GM10266 (cell line): ENCODE measurements around the gene LCOR.

Source experiments
- DNase-seq: peaks from one replicate; pipeline ENCODE4 v3.0.0; 2012; ENCODE audit errors: extremely low spot score
- TF ChIP-seq, protein P1 (sequence below): IDR thresholded peaks from 2 replicates; pipeline ENCODE4 v1.5.1; 2012; ENCODE audit warnings: mild to moderate bottlenecking, low read depth; ENCODE audit not compliant: control insufficient read depth, insufficient read depth; ENCODE audit errors: missing control alignments

LCOR gene

DNA sequence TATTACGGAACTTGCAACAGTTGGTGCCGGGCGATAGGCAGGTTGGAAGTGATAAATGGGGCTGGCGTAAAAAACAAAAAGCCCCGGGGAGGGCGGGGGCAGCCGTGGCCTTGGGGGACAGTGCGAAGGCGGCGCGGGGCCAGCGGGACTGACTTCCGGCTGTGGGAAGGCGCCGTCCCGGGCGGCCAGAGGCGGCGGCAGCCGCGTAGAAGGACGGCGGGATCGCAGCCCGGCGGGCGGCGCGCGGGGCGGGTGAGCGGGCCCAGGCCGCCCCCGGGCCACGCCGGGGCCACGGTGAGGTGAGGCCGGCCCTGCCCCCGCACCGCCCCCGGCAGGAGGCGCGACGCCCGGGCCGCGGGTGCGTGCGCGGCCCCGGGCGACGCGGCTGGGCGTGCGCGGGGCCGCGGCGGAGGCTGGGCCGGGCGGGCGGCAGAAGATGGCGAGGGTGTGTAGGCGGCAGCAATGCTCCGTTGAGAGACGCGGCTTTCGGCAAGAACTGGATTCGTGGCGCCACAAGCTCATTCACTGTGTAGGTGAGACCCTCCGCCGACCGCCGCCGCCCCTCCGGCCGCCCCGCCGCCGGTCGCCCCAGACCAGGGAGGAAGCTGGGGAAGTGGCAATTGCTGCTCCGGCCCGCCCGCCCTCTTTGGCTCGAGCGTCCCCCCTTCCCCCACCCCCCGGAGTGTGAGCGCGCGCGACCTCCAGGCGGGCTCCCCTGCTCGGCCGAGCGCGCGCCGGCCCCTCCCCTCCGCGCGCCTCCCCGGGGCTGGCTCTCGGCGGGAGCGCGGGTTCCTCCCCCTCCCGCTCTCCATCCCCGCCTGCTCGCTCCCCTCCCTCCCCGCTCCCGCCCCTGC is at the start of gene LCOR:
TSS of gene LCOR (plus strand) at position 432 of the 854 bp plus-strand sequence. CDS start 116,760 bp downstream, outside the sequence.
- peak; percentile 99 for DNase-seq
- TF ChIP-seq, protein P1, sequence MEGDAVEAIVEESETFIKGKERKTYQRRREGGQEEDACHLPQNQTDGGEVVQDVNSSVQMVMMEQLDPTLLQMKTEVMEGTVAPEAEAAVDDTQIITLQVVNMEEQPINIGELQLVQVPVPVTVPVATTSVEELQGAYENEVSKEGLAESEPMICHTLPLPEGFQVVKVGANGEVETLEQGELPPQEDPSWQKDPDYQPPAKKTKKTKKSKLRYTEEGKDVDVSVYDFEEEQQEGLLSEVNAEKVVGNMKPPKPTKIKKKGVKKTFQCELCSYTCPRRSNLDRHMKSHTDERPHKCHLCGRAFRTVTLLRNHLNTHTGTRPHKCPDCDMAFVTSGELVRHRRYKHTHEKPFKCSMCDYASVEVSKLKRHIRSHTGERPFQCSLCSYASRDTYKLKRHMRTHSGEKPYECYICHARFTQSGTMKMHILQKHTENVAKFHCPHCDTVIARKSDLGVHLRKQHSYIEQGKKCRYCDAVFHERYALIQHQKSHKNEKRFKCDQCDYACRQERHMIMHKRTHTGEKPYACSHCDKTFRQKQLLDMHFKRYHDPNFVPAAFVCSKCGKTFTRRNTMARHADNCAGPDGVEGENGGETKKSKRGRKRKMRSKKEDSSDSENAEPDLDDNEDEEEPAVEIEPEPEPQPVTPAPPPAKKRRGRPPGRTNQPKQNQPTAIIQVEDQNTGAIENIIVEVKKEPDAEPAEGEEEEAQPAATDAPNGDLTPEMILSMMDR: peak; percentile 6

DNA sequence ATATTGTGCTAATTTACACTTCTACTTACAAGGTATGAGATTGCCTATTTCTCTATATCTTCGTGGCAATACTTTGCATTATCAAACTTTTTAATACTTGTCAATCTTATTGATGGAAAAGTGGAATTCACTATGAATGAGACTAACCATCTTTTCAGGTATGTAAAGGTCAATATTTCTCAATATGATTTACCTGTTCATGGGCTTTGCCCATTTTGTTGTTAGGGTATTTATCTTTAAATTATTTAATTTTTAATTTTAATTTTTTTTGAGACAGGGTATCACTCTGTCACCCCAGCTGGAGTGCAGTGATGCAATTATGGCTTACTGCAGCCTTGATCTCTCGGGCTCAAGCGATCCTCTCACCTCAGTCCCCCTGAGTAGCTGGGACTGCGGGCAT is 47.8 kb upstream of the LCOR start:
- DNase-seq: no peak
- TF ChIP-seq, protein P1: no peak

DNA sequence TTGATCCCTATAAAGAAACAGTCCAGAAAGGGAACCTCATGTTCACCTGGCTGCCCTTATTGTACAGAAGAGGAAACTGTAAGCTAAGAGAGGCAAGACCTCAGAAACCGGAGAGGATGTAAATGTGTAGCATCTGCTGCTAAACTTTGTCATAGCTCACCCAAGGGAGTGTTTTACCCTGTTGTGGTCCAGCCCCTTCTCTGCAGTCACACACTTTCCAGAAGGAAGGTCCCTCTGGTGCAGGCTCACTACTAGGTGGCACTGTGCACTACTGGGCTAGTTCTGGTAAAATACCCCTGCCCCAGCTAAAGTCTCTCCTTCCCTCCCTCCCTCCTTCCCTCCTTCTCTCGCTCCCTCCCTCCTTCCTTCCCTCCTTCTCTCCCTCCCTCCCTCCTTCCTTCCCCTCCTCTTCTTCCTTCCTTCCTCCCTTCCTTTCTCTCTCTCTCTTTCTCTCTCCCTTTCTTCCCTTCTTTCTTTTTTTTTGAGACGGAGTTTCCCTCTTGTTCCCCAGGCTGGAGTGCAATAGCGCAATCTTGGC is 42.5 kb upstream of the LCOR start:
- TF ChIP-seq, protein P1: peak; percentile 75
- DNase-seq: peak; percentile 74

DNA sequence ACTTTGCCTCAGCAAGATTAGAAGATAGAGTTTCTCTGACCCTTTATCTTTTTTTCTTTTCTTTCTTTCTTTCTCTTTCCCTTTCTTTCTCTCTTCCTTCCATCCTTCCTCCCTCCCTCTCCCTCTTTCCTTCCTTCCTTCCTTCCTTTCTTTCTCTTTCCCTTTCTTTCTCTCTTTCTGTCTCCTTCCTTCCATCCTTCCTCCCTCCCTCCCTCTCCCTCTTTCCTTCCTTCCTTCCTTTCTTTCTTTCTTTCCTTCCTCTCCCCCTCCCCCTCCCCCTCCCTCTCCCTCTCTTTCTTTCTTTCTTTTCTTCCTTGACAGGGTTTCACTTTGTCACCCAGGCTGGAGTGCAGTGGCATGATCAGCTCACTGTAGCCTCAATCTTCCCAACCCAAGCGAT is 40.2 kb upstream of the LCOR start:
- TF ChIP-seq, protein P1: no peak
- DNase-seq: no peak

DNA sequence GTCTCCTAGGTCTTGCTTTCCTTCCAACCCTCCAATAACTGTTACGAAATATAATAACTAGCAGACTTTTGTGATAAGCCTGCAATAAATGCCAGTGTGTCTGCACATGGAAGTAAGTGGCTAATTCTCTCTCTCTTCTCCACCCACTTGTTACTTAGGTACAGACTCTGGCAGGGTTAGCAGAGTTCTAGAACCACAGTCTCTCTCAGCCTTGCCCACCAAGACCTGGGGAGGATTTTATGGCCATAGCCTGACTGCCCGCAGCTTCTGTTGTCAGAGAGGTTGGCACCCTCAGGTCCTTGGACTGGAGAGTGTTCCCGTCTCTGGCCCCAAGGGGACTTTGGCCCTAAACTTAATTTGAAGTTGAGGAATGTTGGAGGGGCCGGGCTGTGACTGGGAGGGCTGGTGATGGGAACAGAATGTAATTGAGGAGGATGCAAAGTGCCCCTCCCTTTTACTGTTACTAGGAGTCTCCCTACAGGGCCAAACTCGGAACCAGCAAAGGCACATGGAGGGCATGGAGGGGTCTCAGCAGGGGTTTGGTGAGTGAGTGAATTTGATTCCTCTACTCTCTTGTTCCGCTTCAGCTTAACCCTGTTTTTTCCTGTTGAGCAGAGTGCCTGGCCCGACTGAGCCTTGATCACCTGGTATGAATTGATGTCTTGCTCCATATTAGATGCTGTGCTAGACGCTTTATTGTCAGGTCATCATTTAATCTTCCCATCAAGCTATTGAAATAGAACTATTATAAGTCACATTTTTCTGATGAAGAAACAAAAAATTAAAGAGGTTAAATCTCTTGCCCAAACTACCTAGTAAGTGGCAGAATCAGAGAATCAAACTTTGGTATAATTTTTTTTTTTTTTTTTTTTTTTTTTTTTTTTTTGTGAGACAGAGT is 37.0 kb upstream of the LCOR start:
- no peak for DNase-seq
- TF ChIP-seq, protein P1: no peak

DNA sequence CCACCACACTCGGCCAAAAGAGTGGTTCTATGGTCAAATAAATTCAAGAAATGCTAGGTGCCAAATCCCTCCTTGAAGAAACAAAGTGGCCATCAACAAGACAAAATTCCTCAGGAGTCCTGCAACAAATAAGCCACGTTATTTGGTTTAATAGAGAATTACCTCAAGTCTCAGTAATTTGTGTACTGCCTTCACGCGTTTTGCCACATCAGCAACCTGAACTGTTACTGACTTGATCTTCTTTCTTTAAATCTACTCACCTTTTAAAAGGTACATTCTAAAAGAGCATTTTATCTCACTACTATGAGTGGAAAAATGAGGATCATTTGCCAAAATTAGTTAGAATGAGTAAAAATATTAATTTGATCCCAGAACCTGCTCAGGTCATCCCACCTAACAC is 34.6 kb upstream of the LCOR start:
- no peak for DNase-seq
- TF ChIP-seq, protein P1: no peak
